Peyer's patch (tissue), 4 donors: Measurements from ENCODE around the gene NLRC3. TPM values are rescaled to one million over a fixed set of nuclear protein-coding genes. Genes with fewer than 3 reads are reported as not detected.
A peak's percentile ranks its signal among the peaks of the same experiment; 100 is the strongest.

Source experiments
- DNase-seq, 3 donors: peaks; one replicate each; pipeline ENCODE4 v3.0.0-alpha.2; 2017 to 2019
- H3K27ac ChIP-seq, 4 donors: fragments of 200-600 bp; sonication (generic); one replicate each; pipeline ENCODE4 v1.5.1; 2016 to 2019
- H3K27me3 ChIP-seq, 2 donors: fragments of 200-600 bp; sonication (generic); one replicate each; pipeline ENCODE4 v1.5.1; 2019
- H3K36me3 ChIP-seq, 3 donors: fragments of 200-600 bp; sonication (generic); one replicate each; pipeline ENCODE4 v1.5.1; 2016 to 2019
- H3K4me1 ChIP-seq, 4 donors: fragments of 200-600 bp; sonication (generic); one replicate each; pipeline ENCODE4 v1.5.1; 2016 to 2019
- H3K4me3 ChIP-seq, 4 donors: fragments of 200-600 bp; sonication (generic); 1 replicate in 3 of 4; 2 replicates in 1 of 4; pipeline ENCODE4 v1.5.1; 2016 to 2019; ENCODE audit warnings: mild to moderate bottlenecking in 1 of 4
- H3K9me3 ChIP-seq, 4 donors: fragments of 200-600 bp; sonication (generic); one replicate each; pipeline ENCODE4 v1.5.1; 2016 to 2019; ENCODE audit warnings: mild to moderate bottlenecking in 1 of 4
- POLR2A ChIP-seq, 2 donors: fragments of 450-650 bp; IDR thresholded peaks; one replicate each; pipeline ENCODE4 v1.5.1; 2017; ENCODE audit warnings: antibody characterized with exemption in 2 of 2, mild to moderate bottlenecking in 2 of 2, moderate library complexity in 2 of 2
- total RNA-seq, 4 donors: library from RNA; depleted of rRNA; stranded (reverse); fragments of >200 nt; gene quantifications; one replicate each; pipeline ENCODE4 v1.1.0, GENCODE V29; 2016
- TF ChIP-seq, protein P1 (sequence below), 6 experiments: fragments of 450-650 bp in 4 of 6; fragments of 200-600 bp in 2 of 6; sonication (generic) in 1 of 6; IDR thresholded peaks; one replicate each; pipeline ENCODE4 v1.5.1; 2017 to 2019; ENCODE audit warnings: antibody characterized with exemption in 6 of 6, mild to moderate bottlenecking in 3 of 6, moderate library complexity in 1 of 6

Gene NLRC3
- total RNA-seq, 4 donors from 2014 or later, result 4.4 to 32.2 (median 7.3) TPM

DNA sequence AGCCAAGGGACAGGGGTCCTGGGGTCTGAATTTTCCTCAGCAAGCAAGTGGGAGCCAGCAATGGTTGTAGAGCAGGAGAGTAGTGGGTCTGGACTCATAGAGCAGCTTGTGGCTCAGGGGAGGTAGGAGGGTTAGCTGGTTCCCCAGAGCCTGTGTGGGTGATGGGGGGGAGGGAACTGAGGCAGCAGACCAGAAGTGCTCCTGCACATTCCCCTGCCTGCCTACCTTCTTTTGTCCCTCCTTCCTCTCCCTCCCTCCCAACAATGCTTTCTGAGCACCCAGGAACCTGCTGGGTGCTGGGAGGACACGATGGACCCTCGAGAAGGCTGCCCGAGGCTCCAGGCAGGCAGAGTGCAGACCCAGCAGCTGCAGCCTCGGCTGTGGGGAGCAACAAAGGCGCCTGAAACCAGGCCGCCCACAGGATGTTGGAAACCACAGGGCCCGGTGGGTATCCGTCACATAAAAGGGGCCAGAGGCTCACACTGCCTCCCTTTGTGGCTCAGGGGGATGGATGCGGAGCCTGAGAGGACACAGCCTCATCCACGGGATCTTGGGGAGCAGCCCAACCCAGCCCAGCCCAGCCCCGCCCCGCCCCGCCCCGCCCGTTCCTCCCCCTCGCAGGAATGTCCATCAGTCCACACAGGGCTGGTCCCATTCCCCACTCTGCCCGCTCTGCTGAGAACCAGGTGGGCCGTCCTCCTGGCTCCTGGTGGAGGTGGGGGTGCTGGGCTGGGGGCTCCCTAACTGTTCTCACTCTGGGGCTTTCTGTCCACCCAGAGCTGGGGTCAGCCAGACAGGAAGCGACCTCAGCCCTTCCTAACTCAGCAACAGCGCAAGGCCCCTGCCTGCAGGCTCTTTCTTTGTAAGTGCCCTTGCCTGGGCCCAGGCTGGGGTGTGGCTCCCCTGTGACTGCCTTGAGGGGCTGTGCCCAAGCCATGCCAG, 1.7 kb upstream of the NLRC3 start:
- peak overlapping the region in 1 of 4 donors; percentile 27 for H3K4me3 ChIP-seq
- peaks cover 0 to 10% (median 0%) of the 10 kb centered on the region in 3 donors for H3K36me3 ChIP-seq
- H3K9me3 ChIP-seq, result no peaks in the 10 kb centered on the region
- H3K27me3 ChIP-seq, result no peaks in the 10 kb centered on the region
- peak in 2 of 3 donors; percentile 83 to 86 for DNase-seq
- H3K4me1 ChIP-seq, result peaks cover 0 to 32% (median 9%) of the 10 kb centered on the region in 4 donors
- TF ChIP-seq, protein P1, sequence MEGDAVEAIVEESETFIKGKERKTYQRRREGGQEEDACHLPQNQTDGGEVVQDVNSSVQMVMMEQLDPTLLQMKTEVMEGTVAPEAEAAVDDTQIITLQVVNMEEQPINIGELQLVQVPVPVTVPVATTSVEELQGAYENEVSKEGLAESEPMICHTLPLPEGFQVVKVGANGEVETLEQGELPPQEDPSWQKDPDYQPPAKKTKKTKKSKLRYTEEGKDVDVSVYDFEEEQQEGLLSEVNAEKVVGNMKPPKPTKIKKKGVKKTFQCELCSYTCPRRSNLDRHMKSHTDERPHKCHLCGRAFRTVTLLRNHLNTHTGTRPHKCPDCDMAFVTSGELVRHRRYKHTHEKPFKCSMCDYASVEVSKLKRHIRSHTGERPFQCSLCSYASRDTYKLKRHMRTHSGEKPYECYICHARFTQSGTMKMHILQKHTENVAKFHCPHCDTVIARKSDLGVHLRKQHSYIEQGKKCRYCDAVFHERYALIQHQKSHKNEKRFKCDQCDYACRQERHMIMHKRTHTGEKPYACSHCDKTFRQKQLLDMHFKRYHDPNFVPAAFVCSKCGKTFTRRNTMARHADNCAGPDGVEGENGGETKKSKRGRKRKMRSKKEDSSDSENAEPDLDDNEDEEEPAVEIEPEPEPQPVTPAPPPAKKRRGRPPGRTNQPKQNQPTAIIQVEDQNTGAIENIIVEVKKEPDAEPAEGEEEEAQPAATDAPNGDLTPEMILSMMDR (IDR thresholded peaks at IDR 0.05), result no peak
- no peak for TF ChIP-seq POLR2A (IDR thresholded peaks at IDR 0.05)
- peak overlapping the region; percentile 52 to 80 (median 61) for H3K27ac ChIP-seq

DNA sequence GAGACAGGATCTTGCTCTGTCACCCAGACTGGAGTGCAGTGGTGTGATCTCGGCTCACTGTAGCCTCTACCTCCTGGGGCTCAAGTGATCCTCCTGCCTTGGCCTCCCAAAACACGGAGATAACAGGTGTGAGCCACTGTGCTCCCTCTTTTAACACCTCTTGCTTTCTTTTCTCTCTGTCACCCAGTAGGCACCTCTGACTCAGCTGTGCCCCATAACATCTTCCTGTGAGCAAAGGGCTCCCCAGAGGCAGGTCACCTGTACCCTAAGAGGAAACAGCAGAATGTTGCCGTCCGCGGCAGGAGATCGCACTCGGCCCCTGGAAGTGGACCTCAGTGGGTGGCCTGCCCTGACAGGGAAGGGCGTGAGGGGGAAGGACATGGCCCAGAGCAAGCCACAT, 918 bp upstream of the NLRC3 start:
- H3K27me3 ChIP-seq, result no peaks in the 10 kb centered on the region
- H3K4me1 ChIP-seq, result peaks cover 0 to 32% (median 9%) of the 10 kb centered on the region in 4 donors
- TF ChIP-seq, protein P1 (IDR thresholded peaks at IDR 0.05), result no peak
- TF ChIP-seq POLR2A (IDR thresholded peaks at IDR 0.05), result no peak
- peaks cover 0 to 5% (median 0%) of the 10 kb centered on the region in 3 donors for H3K36me3 ChIP-seq
- peak overlapping the region in 1 of 4 donors; percentile 56 for H3K4me3 ChIP-seq
- no peaks in the 10 kb centered on the region for H3K9me3 ChIP-seq
- peak in 2 of 3 donors; percentile 68 to 71 for DNase-seq
- peak overlapping the region; percentile 22 to 80 (median 61) for H3K27ac ChIP-seq

DNA sequence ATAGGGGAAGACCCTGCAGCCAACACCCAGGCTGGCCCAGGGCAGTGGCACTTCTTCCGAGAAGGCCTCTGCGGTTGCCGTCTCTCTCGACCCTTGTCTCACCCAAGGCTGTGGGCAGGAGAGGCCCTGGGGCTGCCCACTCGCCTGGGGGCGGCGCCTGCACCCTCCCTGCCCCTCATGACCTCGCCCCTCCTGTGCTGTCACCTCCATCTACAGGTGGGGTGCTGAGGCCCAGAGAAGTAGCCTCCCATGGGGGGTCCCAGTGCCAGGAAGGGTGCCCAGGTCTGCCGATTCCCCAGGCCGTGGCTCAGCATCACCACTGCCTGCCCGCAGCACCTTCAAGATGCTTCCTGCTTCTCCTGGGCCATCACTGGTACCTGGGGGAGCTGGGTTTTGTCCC, 992 bp downstream of the NLRC3 start:
- H3K27ac ChIP-seq, result peak overlapping the region; percentile 5 to 80 (median 40)
- no peak for DNase-seq
- H3K36me3 ChIP-seq, result no peaks in the 10 kb centered on the region
- peak overlapping the region; percentile 45 to 56 (median 50) for H3K4me3 ChIP-seq
- H3K9me3 ChIP-seq, result no peaks in the 10 kb centered on the region
- peaks cover 0 to 32% (median 9%) of the 10 kb centered on the region in 4 donors for H3K4me1 ChIP-seq
- H3K27me3 ChIP-seq, result no peaks in the 10 kb centered on the region
- no peak for TF ChIP-seq POLR2A (IDR thresholded peaks at IDR 0.05)
- TF ChIP-seq, protein P1 (IDR thresholded peaks at IDR 0.05), result no peak

DNA sequence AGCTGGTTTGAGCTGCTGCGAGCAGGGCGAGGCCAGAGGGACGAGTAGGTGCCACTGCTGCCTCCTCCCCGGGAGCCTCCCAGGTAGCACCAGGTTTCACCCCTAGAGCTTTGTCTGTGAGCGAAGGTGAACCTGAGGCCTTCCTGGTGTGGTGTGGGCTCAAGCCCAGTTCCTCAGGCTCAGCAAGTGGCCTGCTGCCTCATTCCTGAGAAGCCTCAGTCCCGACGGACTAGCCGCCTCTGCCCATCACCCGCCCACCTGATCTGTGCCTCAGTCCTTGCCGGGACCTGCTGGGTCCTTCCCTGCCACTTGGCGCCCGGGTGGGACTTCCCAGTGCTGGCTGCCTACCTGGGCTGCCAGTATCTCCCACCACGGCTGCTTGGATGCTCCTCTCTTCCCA, 1.7 kb downstream of the NLRC3 start:
- peak overlapping the region in 2 of 4 donors; percentile 5 to 80 for H3K27ac ChIP-seq
- peak overlapping the region; percentile 45 to 56 (median 50) for H3K4me3 ChIP-seq
- H3K4me1 ChIP-seq, result peaks cover 0 to 32% (median 9%) of the 10 kb centered on the region in 4 donors
- H3K9me3 ChIP-seq, result peaks cover 0 to 3% (median 0%) of the 10 kb centered on the region in 4 donors
- TF ChIP-seq, protein P1 (IDR thresholded peaks at IDR 0.05), result no peak
- TF ChIP-seq POLR2A (IDR thresholded peaks at IDR 0.05), result no peak
- DNase-seq, result no peak
- H3K27me3 ChIP-seq, result no peaks in the 10 kb centered on the region
- no peaks in the 10 kb centered on the region for H3K36me3 ChIP-seq

DNA sequence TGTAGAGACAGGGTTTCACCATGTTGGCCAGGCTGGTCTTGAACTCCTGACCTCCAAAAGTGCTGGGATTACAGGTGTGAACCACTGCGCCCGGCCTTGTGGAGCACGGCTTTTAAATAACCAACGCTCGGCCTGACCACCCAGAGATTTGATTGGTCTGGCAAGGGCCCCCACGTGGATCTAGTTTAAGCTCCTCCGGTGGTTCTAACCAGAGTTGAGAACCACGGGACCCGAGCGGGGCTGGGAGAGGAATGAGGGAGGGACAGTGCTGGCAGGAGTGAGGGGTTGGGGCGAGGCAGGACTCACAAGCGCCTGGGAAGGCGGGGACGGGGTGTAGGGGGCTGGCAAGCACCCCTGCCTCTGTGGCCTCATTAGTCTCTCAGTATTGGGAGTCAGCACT, 3.0 kb downstream of the NLRC3 start:
- no peak for TF ChIP-seq POLR2A (IDR thresholded peaks at IDR 0.05)
- TF ChIP-seq, protein P1 (IDR thresholded peaks at IDR 0.05), result no peak
- Histone ChIP-seq H3K4me1 (peaks cover 0 to 19% (median 6%) of the 10 kb centered on the region in 4 donors), H3K27me3 (no peaks in the 10 kb centered on the region), H3K36me3 (no peaks in the 10 kb centered on the region), H3K27ac (no peak overlapping the region), H3K4me3 (no peak overlapping the region), H3K9me3 (peaks cover 0 to 5% (median 0%) of the 10 kb centered on the region in 4 donors)
- no peak for DNase-seq
